ENCODE measurements around the gene SERPINB1. TPM values are rescaled to one million over a fixed set of nuclear protein-coding genes. Genes with fewer than 3 reads are reported as not detected.

The SERPINB1 gene
- total RNA-seq, 4 donors from 2014 or later: 12.6 to 41.1 (median 17.6) TPM

GRCh38 chr6:2830183-2830582 lies 11.5 kb downstream of the SERPINB1 start:
- no peak for DNase-seq (ENCODE audit: low spot score in 2 of 2)
- TF ChIP-seq CTCF (IDR thresholded peaks at IDR 0.05) (no peak), POLR2A (IDR thresholded peaks at IDR 0.05) (no peak)
- 88 to 92% methylated on average over 3 of the region's 3 CpGs for WGBS, 2 donors
- intact Hi-C loops (cut with DNase I; ENCODE audit: low total_unique reads): no loop called here
- no peak overlapping the region for H3K4me3 ChIP-seq (ENCODE audit: low read depth, poor library complexity, severe bottlenecking)

- no peak for DNase-seq (ENCODE audit: low spot score in 2 of 2)
- WGBS, 2 donors: 95% methylated on average over 2 of the region's 2 CpGs
- TF ChIP-seq CTCF (IDR thresholded peaks at IDR 0.05) (no peak), POLR2A (IDR thresholded peaks at IDR 0.05) (no peak)
- intact Hi-C loops (cut with DNase I; ENCODE audit: low total_unique reads): no loop called here
- H3K4me3 ChIP-seq (ENCODE audit: low read depth, poor library complexity, severe bottlenecking): no peak overlapping the region
Observed at GRCh38 chr6:2829253-2829652, 12.4 kb downstream of the SERPINB1 start.

- 89 to 90% methylated on average over 4 of the region's 4 CpGs for WGBS, 2 donors
- intact Hi-C loops (cut with DNase I; ENCODE audit: low total_unique reads): no loop called here
- TF ChIP-seq POLR2A (IDR thresholded peaks at IDR 0.05) (no peak), CTCF (IDR thresholded peaks at IDR 0.05) (no peak)
- DNase-seq (ENCODE audit: low spot score in 2 of 2): no peak
- no peak overlapping the region for H3K4me3 ChIP-seq (ENCODE audit: low read depth, poor library complexity, severe bottlenecking)
Observed at GRCh38 chr6:2828629-2829028, 13.0 kb downstream of the SERPINB1 start.

GRCh38 chr6:2827142-2827541 lies 14.5 kb downstream of the SERPINB1 start:
- no peak for DNase-seq (ENCODE audit: low spot score in 2 of 2)
- 73 to 79% methylated on average over 6 of the region's 6 CpGs for WGBS, 2 donors
- no peak overlapping the region for H3K4me3 ChIP-seq (ENCODE audit: low read depth, poor library complexity, severe bottlenecking)
- intact Hi-C loops (cut with DNase I; ENCODE audit: low total_unique reads): no loop called here
- TF ChIP-seq CTCF (IDR thresholded peaks at IDR 0.05): no peak

- no peak for DNase-seq (ENCODE audit: low spot score in 2 of 2)
- no peak for TF ChIP-seq POLR2A (IDR thresholded peaks at IDR 0.05)
- TF ChIP-seq CTCF (IDR thresholded peaks at IDR 0.05): no peak
- no peak overlapping the region for H3K4me3 ChIP-seq (ENCODE audit: low read depth, poor library complexity, severe bottlenecking)
- WGBS, 2 donors: 89 to 92% methylated on average over 2 of the region's 2 CpGs
- intact Hi-C loops (cut with DNase I; ENCODE audit: low total_unique reads): no loop called here
Observed at GRCh38 chr6:2826131-2826530, 15.5 kb downstream of the SERPINB1 start.

- no peak overlapping the region for H3K4me3 ChIP-seq (ENCODE audit: low read depth, poor library complexity, severe bottlenecking)
- WGBS, 2 donors: 93 to 94% methylated on average over 7 of the region's 7 CpGs
- intact Hi-C loops (cut with DNase I; ENCODE audit: low total_unique reads): no loop called here
- DNase-seq (ENCODE audit: low spot score in 2 of 2): no peak
- no peak for TF ChIP-seq POLR2A (IDR thresholded peaks at IDR 0.05)
- TF ChIP-seq CTCF (IDR thresholded peaks at IDR 0.05): no peak
Observed at GRCh38 chr6:2823104-2823850, 18.4 kb downstream of the SERPINB1 start.
